HG03060 (cell line): ENCODE results near the gene DNASE1L2.

Experiments
- ATAC-seq: cut with Tn5 transposase; IDR thresholded peaks from one replicate; pipeline ENCODE4 v1.9.1; 2021; ENCODE audit warnings: low read depth, moderate number of reproducible peaks; ENCODE audit not compliant: unreplicated experiment

DNASE1L2 gene, protein sequence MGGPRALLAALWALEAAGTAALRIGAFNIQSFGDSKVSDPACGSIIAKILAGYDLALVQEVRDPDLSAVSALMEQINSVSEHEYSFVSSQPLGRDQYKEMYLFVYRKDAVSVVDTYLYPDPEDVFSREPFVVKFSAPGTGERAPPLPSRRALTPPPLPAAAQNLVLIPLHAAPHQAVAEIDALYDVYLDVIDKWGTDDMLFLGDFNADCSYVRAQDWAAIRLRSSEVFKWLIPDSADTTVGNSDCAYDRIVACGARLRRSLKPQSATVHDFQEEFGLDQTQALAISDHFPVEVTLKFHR

DNA sequence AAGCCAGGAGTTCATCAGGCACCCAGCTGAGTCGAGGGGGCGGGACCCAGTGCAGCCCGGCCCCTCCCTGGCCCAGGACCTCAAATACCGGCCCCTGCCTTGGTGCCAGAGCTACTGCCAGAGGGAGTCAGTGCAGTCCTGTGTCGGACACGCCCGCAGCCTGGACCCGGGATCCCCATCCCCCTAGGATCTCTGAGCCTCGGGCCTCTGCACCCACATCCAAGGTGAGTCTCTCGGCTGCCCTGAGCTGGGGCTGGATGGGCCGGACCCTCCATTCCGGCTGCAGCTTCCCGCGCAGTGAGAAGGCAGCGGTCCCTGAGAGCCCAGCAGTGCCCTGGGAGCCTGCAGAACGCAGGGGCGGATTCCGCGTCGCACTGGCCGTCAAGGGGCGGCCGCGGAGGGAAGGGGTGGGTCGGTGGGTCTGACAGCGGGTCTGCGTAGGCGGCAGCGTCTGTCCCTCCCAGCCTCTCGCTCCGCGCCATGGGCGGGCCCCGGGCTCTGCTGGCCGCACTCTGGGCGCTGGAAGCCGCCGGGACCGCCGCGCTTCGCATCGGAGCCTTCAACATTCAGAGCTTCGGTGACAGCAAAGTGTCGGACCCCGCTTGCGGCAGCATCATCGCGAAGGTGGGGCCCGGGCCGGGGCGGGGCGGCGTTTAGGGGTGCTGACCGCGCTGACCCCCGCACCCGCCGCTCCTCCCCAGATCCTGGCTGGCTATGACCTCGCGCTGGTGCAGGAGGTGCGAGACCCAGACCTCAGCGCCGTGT is at the start of gene DNASE1L2:
Gene DNASE1L2 (plus strand): TSS at position 108 of the 765 bp plus-strand sequence. CDS start 373 bp downstream, at position 481.
- no peak for ATAC-seq

DNA sequence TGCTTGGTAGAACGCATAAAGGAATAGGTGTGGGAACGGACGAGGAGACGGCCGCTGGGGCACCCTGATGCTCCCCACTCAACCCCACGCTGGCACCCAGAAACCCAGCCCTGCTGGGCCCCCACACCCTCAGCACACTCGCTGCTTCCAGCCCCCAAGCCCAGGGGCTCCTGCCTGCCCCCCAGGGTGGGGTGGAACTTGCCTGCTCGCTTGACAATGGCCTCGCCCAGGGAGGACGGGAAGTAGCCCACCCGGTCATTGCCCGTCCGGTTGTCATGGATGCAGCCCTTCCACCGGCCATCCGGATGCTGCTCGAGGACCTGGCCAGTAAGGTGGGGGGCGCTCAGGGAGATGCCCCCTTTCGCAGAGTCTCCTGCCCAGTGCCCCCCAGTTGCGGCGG is 49.7 kb upstream of the DNASE1L2 start:
- ATAC-seq, result no peak

DNA sequence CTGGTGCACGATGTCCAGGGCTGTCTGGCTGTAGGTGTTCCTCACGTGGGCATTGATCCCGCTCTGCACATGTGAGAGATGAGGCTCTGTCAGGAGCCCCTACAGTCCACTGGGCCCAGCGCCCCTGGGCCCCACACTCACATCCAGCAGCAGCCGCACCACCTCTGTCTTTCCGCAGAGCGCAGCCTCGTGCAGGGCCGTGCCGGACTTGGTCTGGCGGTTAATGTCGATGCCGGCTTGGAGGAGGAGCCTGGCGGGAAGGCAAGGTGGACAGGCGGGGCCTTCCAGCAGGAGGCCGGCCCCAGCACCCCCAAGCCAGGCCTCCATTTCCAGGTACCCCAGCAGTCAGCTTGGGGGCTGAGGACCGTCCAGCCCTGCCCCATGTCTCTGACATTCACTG is 49.0 kb upstream of the DNASE1L2 start:
- ATAC-seq, result no peak

DNA sequence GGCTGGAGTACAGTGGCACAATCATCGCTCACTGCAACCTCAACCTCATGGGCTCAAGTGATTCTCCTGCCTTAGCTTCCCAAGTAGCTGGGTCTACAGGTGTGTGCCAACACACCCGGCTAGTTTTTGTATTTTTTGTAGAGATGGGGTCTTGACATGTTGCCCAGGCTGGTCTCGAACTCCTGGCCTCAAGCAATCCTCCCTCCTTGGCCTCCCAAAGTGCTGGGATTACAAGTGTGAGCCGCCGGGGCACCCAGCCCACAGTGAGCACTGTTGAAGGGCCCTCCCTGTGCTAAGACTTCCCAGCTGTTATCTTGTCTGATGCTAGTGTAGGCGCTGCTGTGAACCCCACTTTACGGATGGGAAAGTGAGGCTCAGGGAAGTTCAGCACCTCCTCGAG is 47.8 kb upstream of the DNASE1L2 start:
- no peak for ATAC-seq

DNA sequence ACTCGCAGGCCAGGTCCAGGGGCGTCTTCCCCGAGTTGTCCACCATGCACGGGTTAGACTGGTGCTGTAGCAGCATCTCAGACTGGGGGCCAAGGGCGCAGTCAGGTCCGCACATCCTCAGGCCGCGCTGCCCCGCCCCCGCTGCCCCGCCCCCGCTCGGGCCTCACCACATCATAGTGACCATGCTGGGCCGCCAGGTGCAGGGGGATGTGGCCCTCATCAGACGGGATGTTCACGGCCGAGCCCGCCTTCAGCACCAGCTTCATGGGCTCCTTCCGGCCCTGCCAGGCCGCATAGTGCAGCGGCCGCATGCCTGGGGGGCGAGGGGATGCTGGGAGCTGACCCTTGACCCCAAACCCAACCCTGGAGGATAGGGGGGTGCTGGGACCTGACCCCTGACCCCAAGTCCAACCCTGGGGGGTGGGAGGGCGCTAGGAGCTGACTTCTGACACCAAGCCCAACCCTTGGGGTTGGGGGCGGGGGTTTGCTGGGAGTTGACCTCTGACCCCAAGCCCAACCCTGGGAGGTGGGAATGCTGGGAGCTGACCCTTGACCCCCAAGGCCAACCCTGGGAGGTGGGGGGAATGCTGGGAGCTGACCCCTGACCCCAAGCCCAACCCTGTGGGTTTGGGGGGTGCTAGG is 46.9 kb upstream of the DNASE1L2 start:
- ATAC-seq, result no peak

DNA sequence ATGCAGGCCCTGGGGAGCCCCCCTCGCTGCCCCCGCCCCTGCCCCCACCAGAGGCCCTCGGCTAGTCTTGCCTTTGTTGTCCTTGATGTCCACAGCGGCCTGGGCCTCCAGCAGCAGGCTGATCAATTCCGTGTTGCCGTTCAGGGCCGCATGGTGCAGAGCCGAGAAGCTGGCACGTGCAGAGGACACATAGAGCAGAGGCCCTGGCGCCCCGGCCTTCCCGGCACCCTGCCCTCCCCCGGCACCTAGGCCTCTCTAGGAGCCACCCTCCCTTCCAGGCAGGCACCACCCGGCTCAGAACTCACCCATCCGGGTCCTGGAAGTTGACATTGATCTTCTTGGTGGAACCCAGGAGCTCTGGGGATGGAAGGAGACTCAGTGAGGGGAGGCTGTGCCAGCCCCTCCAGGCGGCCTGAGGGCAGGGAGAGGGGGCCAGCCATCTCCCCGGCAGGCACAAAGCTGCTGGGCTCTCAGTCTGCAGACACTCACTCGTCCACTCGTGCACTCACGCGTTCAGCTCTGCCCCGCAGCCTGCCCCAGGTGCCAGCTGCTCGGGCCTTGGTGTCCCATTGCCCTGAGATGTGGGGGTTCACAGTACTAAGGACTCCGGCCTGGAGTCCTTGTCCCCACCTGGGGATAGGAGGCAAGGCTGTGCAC is 46.1 kb upstream of the DNASE1L2 start:
- ATAC-seq, result no peak

DNA sequence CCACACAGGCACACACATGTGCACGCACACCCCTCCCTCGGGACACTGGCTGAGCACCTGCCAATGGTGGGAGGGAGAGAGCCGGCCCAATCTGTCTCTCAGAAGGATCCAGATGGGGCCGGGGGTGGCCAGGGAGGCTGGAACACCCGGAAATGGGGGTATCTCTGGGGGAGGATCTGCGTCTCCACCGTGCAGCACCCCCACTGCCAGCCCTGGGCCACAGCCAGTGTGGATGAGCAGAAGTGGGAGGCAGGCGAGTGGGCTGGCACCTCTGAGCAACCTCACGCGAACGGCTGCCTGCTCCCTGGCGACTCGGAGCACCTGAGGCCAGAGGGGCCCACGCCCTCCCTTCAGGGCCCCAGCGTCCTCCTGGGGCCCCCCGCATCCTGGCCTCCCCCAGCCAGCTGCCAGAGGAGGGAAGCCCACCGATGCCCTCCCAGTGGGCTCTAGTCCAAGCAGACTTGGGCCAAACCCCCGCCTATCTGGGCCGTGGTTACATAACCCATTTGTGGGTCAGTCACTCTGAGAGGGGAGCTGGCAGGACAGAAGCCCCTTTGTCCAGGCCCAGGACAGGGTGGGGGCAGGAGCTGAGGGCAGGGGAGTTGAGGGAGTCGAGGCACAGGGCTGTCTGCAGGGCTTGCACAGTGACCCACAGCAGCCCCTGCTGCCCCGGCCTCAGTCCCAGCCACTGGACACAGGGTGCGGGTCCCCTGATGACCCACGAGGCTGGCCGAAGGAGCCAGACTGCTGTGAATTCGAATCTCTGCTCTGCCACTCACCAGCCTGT is 45.4 kb upstream of the DNASE1L2 start:
- no peak for ATAC-seq

DNA sequence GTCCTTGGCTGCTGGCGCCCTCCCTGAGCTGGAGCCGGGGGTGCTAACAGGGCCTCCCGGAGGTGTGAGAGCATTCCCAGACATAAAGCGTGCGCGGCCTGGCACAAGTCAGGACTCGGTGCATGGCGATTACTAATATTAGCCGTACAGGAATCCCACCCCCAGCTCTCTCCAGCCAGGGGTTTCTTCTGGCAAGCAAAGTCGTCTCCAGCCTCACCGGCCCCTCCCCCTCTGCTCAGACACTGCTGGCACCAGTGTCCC is 44.9 kb upstream of the DNASE1L2 start:
- ATAC-seq, result no peak

DNA sequence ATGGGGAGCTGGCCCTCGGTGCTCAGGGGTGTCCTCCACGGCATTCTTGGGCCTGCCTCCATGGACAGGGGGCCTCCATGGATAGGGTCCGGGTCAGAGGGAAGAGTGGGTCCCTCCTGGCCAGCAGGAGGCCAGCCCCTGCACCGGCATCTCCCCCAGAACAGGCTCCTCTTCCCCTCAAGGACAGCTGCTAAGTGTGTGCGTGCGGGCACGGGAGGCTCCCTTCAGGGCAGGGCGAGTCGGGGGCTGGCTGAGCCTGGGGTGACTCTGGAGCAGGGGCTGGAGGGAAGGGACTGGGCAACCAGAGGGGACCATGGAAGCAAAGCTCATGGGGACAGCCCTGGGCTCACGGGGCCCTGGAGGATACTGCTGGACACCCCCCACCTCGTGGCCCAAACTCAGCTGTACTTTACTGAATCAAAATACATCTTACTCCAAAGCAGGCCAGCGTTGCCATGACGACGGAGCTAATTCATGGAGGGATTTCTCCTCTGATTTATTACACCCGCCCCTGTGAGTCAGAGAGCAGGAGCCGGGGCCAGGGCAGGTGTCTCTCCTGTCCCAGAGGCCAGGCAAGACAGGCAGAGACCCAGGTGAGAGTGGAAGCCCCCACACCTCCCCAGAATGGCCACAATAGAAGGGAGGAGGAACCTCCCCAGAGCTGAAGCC is 41.9 kb upstream of the DNASE1L2 start:
- no peak for ATAC-seq

DNA sequence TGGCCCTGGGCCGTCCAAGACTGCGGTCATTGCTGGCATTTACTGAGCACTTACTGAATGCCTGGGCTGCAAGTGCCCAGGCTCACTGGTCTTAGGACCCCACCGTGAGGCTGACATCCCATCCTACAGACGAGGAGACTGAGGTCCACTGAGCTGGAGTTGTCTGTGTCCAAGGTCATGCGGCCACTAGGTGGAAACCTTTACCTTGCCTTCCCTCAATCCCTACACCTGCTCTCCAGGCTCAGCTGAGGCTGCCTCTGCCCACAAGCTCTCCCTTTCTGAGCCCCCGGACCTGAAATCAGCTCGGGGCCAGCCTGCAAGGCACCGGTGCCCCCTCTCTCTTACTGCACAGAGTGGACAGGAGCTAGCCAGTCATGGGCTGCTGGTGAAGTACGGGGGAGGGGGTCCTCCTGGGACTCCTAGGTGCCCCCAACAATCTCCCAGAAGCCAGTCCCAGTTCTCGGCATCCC is 41.4 kb upstream of the DNASE1L2 start:
- ATAC-seq, result no peak

DNA sequence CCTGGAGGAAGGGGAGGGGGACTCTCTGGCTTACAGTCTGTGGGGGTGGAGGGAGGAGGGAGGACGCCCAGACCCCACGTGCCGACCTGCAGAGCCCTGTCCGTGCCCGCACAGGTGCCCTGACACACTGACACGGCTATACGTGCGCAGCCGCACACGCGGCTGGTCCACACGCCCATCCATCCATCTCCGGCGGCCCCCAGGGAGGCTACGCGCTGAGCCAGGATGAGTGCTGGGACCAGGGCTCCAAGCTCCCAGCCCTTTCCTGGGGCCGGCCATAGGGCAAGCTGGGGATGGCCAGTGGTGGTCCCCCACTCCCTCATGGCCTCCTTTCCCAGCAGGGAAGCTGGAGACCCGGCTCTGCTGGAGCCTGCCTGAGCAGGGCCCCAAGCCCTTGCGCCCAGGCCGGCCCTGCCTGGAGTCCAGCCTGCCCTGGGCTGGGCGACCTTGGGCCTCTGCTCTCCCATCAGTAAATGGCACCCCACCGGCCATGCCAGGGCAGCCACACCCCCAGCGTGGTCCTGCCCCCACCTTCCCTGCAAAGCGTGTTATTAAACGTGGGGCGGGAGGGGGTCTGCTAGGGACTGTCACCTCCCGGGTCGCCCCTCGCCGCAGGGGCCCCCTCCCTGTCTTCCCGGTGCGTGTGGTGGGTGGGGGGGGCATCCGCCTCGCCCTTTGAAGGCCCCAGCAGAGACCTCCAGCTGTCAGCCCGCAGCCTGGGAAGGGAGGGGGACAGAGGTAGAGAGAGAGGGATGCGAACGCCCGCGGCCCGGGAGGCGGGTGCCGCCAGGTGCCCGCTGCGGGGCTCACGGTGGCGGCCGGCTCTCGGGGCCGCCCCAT is 40.7 kb upstream of the DNASE1L2 start:
- no peak for ATAC-seq

DNA sequence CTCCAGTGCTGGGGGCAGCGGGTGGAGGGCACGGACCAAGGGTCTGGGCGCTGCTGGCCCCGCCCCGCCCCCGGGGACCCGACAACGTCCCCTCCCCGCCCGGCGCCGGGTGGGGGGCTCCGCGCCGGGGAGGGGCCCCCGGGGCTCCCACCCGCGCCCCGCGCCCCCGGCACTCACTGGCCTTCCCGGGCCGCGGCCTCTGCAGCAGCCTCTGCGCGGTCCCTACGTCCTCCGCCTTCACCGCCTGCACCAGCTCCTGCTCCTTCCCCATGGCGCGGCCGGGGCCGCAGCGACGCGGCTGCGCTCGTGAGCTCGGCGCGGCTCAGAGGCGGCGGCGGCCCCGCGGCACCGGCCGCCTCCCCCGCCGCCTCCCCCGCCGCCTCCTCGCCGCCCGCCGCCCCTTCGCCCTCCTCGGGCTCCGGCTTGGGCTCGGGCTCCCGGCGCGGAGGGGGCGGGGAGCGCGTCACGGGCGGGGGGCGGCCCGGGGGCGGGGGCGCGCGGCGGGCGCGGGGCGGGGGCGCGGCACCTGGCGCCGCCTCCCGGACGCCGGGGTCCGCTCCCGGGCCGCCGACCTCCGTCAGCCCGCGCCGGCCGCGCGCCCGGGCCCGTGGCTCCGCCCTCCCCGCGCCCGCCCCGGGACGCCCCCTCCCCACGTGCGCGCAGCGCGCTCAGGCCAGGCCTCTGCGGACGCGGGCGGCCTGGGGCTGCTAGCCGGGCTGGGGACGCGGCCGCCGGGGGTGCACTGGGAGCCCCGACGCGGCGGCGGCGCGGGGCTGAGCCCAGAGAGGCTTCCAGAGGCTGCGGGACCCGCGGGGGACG is 39.9 kb upstream of the DNASE1L2 start, which contains the start of gene CASKIN1:
Gene CASKIN1 (minus strand): TSS at position 444 of the 819 bp plus-strand sequence. CDS start 173 bp downstream, at position 271.
- ATAC-seq, result no peak

DNA sequence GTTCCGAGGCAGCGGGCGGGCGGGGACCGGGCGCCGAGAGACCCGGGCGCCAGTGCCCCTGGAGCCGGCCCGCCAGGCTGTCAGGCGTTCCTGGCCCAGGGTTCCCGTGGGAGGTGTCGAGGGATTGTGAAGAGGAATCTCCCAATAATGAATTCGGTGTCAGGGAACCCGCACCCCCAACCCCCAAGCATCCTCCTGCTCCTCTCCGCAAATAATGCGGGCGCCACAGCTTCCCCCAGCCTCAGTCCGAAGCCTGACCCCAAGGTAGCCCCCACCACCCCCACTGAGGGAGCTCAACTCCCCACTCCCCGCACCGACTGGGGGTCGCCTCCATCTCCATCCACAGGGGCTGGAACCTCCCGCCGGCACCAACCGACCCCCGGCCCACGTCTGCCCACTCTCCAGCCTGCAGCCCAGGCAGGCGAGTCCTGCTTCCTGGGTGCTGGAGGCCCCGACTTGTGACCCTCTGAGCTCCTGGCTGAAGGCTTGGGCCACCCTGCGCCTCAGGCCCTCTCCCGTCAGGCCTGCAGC is 39.2 kb upstream of the DNASE1L2 start:
- ATAC-seq, result no peak

DNA sequence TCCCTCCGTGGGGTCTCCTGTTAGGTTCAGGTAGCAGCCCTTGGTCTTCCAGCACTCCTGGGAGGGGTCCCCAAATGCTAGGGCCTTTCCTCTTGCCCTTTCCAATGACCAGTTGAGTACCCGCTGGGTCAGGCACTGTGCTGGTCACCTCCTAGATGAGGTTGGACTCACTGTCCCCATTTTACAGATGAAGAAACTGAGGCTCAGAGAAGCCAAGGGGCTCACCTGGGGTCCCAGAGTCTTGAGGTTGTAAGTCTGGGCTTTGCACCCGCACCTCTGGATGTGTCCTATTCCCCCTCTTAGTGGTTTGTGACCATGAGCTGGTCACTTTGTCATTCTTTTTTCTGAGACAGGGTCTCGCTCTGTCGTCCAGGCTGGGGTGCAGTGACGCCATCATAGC is 38.5 kb upstream of the DNASE1L2 start:
- no peak for ATAC-seq

DNA sequence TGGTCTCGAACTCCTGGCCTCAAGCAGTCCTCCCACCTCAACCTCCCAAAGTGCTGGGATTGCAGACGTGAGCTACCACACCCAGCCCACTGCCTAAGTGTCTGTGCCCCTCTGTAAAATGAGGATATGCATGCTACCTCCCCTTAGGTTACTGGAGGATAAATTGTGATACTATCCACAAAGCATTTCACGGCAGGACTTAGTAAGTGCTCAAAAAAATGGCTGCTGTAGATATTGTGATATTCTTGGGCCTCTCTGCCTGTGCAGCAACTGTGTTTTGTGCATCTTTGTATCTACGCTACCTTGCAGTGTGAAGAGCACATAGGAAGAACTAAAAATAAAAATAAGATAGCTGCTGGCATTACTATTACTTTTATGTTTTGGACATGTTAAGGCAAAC is 38.0 kb upstream of the DNASE1L2 start:
- no peak for ATAC-seq

DNA sequence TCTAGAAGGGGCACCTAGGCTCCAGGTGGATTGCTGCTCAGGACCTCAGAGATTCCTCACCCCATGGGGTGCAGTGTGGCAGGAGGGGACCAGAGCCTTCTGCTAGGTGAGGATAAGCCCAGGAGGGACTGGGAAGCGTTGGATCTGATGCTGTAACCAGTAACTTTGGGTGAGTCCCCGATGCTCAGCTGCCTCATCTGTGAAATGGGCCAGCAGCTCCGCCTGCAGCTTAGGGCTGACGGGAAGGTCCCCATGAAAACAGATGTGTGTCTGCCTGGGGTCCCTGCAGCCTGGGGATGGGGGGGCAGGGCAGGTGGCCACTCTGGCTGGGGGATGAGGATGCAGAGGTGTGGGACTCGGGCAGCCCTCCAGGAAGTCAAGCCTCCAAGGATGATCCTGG is 37.1 kb upstream of the DNASE1L2 start:
- ATAC-seq, result no peak

DNA sequence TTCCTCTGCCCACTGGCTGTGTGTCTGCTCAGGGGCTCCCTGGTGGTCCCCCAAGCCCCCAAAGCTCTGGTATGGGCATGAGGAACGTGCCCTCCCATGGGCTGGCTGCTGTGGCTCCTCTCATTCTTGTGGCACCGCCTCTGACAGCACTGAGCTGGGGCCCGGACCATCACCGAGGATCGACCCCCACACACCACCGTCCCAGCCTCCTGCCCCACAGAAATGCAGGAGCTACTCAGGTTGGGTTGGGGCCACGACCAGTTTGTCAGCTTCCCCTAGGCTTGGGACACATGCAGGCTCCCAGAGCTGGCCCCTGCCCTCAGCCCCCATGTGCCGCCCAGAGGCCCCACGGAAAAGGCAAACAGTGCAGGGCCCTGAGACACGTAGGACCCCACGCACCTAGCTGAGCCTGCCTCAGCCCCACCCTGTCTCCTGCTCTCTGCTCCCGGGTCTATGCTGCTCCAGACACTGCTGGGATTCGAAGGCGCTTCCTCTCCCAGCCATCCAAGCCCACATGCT is 36.6 kb upstream of the DNASE1L2 start:
- no peak for ATAC-seq

DNA sequence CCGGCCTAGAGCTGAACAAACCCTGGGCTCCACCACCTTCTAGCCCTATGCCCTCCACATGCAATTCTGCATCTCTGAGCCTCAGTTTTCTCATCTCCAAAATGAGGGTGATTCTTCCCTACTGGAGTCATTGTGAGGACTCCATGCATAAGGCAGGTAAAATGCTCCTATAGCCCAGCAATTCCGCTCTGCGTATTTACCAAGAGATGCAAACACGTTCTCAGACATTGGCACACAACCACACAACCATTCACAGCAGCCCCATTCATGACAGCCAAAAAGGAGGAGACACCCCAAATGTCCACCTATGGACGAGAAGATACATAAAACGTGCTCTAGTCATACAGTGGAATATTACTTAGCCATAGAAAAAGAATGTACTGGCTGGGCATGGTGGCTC is 35.9 kb upstream of the DNASE1L2 start:
- no peak for ATAC-seq
